Peyer's patch (tissue), 4 donors: ENCODE results near the gene FEV. TPM values are rescaled to one million over a fixed set of nuclear protein-coding genes. Genes with fewer than 3 reads are reported as not detected.

Experiments
- DNase-seq, 3 donors: peaks; one replicate each; pipeline ENCODE4 v3.0.0-alpha.2; 2017 to 2019
- H3K27ac ChIP-seq, 4 donors: fragments of 200-600 bp; sonication (generic); one replicate each; pipeline ENCODE4 v1.5.1; 2016 to 2019
- H3K27me3 ChIP-seq, 2 donors: fragments of 200-600 bp; sonication (generic); one replicate each; pipeline ENCODE4 v1.5.1; 2019
- H3K36me3 ChIP-seq, 3 donors: fragments of 200-600 bp; sonication (generic); one replicate each; pipeline ENCODE4 v1.5.1; 2016 to 2019
- H3K4me1 ChIP-seq, 4 donors: fragments of 200-600 bp; sonication (generic); one replicate each; pipeline ENCODE4 v1.5.1; 2016 to 2019
- H3K4me3 ChIP-seq, 4 donors: fragments of 200-600 bp; sonication (generic); 1 replicate in 3 of 4; 2 replicates in 1 of 4; pipeline ENCODE4 v1.5.1; 2016 to 2019; ENCODE audit warnings: mild to moderate bottlenecking in 1 of 4
- H3K9me3 ChIP-seq, 4 donors: fragments of 200-600 bp; sonication (generic); one replicate each; pipeline ENCODE4 v1.5.1; 2016 to 2019; ENCODE audit warnings: mild to moderate bottlenecking in 1 of 4
- POLR2A ChIP-seq, 2 donors: fragments of 450-650 bp; IDR thresholded peaks; one replicate each; pipeline ENCODE4 v1.5.1; 2017; ENCODE audit warnings: antibody characterized with exemption in 2 of 2, mild to moderate bottlenecking in 2 of 2, moderate library complexity in 2 of 2
- total RNA-seq, 4 donors: library from RNA; depleted of rRNA; stranded (reverse); fragments of >200 nt; gene quantifications; one replicate each; pipeline ENCODE4 v1.1.0, GENCODE V29; 2016
- TF ChIP-seq, protein P1 (sequence below), 6 experiments: fragments of 450-650 bp in 4 of 6; fragments of 200-600 bp in 2 of 6; sonication (generic) in 1 of 6; IDR thresholded peaks; one replicate each; pipeline ENCODE4 v1.5.1; 2017 to 2019; ENCODE audit warnings: antibody characterized with exemption in 6 of 6, mild to moderate bottlenecking in 3 of 6, moderate library complexity in 1 of 6

The FEV gene
- total RNA-seq, 4 donors from 2014 or later, result 3.2 to 6.7 (median 5.1) TPM; not detected in 1

DNA sequence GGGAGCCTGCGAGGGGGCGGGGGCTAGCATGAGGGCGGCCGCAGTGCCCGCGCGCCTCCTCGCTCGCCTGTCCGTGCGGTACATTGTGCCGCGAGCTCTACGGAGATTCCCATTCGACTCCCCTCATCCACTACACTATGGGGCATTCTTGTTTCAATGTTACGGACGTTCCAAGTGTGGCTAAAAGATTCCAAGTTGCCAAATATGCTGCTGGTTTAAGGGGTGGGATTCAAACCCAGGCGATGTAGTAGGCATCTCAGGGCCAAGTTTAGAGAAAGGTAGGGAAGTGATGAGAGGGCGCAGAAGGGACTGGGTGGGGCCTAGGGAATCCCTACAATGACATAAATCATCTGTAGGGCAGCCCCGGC, 18.3 kb upstream of the FEV start:
- Histone ChIP-seq H3K27me3 (peaks cover 0 to 21% of the 10 kb centered on the region in 2 donors), H3K27ac (peak overlapping the region in 1 of 4 donors; percentile 91)

DNA sequence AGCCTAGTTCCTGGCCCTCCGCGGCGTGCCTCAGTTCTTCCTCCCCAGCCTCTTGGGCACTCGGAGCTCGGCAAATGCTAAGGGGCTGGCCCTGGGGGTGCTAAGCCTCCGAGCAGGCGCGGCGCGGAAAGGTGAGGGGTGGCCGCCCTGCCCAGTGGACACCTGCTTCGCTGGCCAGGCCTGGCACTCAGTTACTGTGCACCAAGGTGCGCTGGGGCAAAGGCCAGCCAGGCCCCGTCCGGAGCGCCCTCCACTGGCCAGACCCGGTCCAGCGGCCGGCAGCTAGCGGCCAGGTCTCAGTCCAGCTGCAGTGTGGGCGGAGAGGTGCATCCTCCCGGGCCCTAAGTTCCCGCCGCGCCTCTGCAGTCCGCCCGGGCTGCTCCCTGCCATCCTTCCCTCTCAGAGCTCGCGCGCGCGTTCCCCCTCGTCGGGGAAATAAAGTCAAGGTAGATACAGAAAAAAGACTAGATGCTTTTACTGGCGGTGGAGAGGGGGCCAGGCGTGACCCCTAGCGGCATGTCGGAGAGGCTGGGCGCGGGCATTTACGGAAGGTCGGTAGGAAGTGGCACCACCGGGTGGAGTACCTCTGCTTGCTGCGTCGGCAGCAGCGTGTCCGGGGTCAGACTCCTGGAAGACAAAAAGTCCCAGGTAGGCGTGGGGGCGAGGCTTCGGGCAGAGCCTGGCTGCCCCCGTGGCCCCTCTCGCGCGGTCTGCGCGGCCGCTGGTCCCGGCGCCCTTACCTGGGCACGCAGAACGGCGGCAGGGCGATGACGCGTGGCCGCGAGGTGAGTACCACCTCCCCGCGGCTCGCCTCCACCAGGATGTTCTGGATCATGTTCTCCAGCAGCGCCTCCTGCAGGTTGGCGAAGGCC, 17.6 kb upstream of the FEV start:
- peaks cover 0 to 21% of the 10 kb centered on the region in 2 donors for H3K27me3 ChIP-seq
- H3K36me3 ChIP-seq, result no peaks in the 10 kb centered on the region
- peak overlapping the region in 3 of 4 donors; percentile 33 to 60 (median 48) for H3K4me3 ChIP-seq
- no peaks in the 10 kb centered on the region for H3K9me3 ChIP-seq
- TF ChIP-seq, protein P1, sequence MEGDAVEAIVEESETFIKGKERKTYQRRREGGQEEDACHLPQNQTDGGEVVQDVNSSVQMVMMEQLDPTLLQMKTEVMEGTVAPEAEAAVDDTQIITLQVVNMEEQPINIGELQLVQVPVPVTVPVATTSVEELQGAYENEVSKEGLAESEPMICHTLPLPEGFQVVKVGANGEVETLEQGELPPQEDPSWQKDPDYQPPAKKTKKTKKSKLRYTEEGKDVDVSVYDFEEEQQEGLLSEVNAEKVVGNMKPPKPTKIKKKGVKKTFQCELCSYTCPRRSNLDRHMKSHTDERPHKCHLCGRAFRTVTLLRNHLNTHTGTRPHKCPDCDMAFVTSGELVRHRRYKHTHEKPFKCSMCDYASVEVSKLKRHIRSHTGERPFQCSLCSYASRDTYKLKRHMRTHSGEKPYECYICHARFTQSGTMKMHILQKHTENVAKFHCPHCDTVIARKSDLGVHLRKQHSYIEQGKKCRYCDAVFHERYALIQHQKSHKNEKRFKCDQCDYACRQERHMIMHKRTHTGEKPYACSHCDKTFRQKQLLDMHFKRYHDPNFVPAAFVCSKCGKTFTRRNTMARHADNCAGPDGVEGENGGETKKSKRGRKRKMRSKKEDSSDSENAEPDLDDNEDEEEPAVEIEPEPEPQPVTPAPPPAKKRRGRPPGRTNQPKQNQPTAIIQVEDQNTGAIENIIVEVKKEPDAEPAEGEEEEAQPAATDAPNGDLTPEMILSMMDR (IDR thresholded peaks at IDR 0.05), result peak in 4 of 6 experiments; percentile 25 to 80 (median 75)
- peak; percentile 20 to 29 for TF ChIP-seq POLR2A (IDR thresholded peaks at IDR 0.05)
- peak; percentile 25 to 90 (median 84) for DNase-seq
- H3K4me1 ChIP-seq, result peaks cover 3 to 21% (median 18%) of the 10 kb centered on the region in 4 donors
- peak overlapping the region in 3 of 4 donors; percentile 55 to 91 (median 80) for H3K27ac ChIP-seq

More for the DNA sequence above, 18.3 kb upstream of the FEV start:
- Histone ChIP-seq H3K4me3 (peak overlapping the region in 3 of 4 donors; percentile 33 to 60 (median 48)), H3K9me3 (no peaks in the 10 kb centered on the region), H3K36me3 (no peaks in the 10 kb centered on the region), H3K4me1 (peaks cover 3 to 21% (median 18%) of the 10 kb centered on the region in 4 donors)
- TF ChIP-seq POLR2A (IDR thresholded peaks at IDR 0.05), result no peak
- TF ChIP-seq, protein P1 (IDR thresholded peaks at IDR 0.05), result no peak
- DNase-seq, result no peak

DNA sequence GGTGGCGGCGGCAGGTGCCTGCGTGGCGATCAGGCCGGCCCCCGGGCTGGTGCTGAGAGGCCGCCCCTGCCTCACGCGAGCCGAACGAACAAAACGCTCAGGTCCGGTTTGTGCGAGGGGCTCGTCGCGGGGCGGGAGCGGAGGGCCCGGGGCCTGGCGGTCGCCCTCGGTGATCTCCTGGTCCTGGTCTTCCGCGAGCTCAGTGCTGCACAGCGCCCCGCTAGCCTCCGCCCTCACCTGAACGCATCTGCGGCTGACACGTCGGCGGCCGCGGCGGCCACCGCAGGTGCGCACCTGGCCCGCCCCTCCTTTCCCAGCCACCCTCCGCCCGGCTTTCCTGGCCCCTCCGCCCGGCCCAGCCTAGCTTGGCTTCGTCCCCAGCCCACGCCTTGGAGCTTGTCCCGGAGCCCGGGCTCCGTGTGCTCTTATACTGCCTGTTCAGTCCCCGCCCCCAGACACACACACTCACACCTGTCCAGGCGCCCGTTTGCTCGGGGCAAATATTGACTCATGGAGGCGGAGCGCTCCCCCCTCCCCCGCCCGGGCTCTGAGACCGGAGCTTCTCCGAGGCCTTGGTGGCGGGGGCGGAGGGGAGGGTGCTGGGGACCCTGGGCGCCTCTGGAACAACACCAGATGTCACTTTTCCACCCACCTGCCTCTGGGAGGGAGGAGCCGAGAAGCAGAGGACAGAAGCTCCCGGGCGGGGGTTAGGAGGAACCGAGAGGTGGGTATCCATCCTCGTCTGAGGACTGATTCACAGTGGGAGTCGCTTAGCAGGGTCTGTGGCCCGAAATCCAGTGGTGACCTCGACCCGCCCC, 16.8 kb upstream of the FEV start:
- peak overlapping the region in 3 of 4 donors; percentile 55 to 91 (median 80) for H3K27ac ChIP-seq
- peak in 2 of 3 donors; percentile 92 to 94 for DNase-seq

DNA sequence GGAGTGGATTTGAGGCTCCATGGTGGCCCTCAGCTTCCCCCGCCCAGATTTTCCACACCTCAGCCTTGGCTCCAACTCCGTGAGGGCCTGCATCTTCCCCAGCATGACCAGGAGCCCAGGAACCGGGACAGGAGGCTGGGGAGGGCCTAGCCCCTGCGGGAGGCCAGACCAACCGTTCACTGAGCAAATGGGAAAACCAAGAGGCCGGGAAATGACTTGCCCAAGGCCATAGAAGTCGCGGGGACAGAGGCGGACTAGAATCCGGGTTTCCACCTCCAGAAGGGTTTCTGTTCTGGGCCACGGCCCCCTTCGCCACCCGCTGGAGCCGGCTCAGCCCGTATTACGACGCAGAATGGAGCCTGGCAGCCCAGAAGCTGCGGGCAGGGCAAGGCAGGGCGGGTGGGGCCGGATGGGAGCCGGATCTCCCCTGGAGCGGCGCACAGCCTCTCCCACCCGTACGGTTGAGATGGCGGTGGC, 16.2 kb upstream of the FEV start:
- TF ChIP-seq POLR2A (IDR thresholded peaks at IDR 0.05), result no peak
- TF ChIP-seq, protein P1 (IDR thresholded peaks at IDR 0.05), result no peak
- H3K4me1 ChIP-seq, result peaks cover 3 to 28% (median 22%) of the 10 kb centered on the region in 4 donors

More for the DNA sequence above, 16.8 kb upstream of the FEV start:
- Histone ChIP-seq H3K9me3 (no peaks in the 10 kb centered on the region), H3K36me3 (no peaks in the 10 kb centered on the region), H3K27me3 (peaks cover 0 to 21% of the 10 kb centered on the region in 2 donors), H3K4me3 (peak overlapping the region; percentile 24 to 60 (median 40)), H3K4me1 (peaks cover 3 to 21% (median 18%) of the 10 kb centered on the region in 4 donors)
- TF ChIP-seq, protein P1 (IDR thresholded peaks at IDR 0.05), result peak in 1 of 6 experiments; percentile 6
- TF ChIP-seq POLR2A (IDR thresholded peaks at IDR 0.05), result peak; percentile 96 to 97

DNA sequence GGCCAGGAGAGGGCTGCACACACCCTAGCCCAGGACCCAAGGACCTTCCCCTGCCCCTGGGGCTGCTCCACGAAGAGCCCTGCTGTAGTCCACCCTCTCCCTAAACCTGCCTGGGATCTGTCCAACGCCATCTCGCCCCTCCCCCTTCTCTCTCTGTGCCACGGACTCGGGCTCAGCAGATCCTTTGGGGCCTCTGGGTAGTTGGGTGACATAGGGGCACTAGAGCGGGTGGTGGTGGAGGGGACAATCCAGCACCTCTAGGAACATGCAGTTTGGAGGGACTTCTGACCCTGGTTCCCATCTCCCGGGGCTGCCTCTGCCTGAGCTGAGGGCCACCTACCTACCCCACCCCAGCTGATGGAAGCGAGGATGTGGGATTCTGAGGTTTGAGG, 15.6 kb upstream of the FEV start:
- peaks cover 3 to 30% (median 25%) of the 10 kb centered on the region in 4 donors for H3K4me1 ChIP-seq
- no peak for TF ChIP-seq POLR2A (IDR thresholded peaks at IDR 0.05)
- TF ChIP-seq, protein P1 (IDR thresholded peaks at IDR 0.05), result no peak

More for the DNA sequence above, 16.2 kb upstream of the FEV start:
- H3K36me3 ChIP-seq, result no peaks in the 10 kb centered on the region
- H3K9me3 ChIP-seq, result no peaks in the 10 kb centered on the region
- peak overlapping the region; percentile 24 to 60 (median 40) for H3K4me3 ChIP-seq
- DNase-seq, result peak in 1 of 3 donors; percentile 63
- H3K27me3 ChIP-seq, result peaks cover 0 to 21% of the 10 kb centered on the region in 2 donors
- peak overlapping the region in 3 of 4 donors; percentile 53 to 91 (median 80) for H3K27ac ChIP-seq

More for the DNA sequence above, 15.6 kb upstream of the FEV start:
- Histone ChIP-seq H3K4me3 (peak overlapping the region in 2 of 4 donors; percentile 48 to 60), H3K27me3 (peaks cover 0 to 24% of the 10 kb centered on the region in 2 donors), H3K9me3 (no peaks in the 10 kb centered on the region), H3K27ac (peak overlapping the region in 3 of 4 donors; percentile 53 to 91 (median 80)), H3K36me3 (no peaks in the 10 kb centered on the region)
- DNase-seq, result no peak
